Colonic mucosa (tissue), 4 donors: Measurements from ENCODE around the gene MAP6. TPM values are rescaled to one million over a fixed set of nuclear protein-coding genes. Genes with fewer than 3 reads are reported as not detected.
"Not testable (repeated sequence)": the region's sequence is repeated elsewhere in the genome, so short reads cannot be mapped to it uniquely, and the experiment has no call there.

ENCODE experiments used
- DNase-seq: peaks from one replicate; pipeline ENCODE4 v3.0.0-alpha.2; 2020
- H3K27ac ChIP-seq: fragments of 200-600 bp; one replicate; pipeline ENCODE4 v1.8.0; 2021
- H3K27me3 ChIP-seq: fragments of 200-600 bp; one replicate; pipeline ENCODE4 v1.8.0; 2021
- H3K36me3 ChIP-seq: fragments of 200-600 bp; one replicate; pipeline ENCODE4 v1.8.0; 2021
- H3K4me1 ChIP-seq: fragments of 200-600 bp; one replicate; pipeline ENCODE4 v1.8.0; 2021; ENCODE audit warnings: mild to moderate bottlenecking
- H3K4me3 ChIP-seq: fragments of 200-600 bp; one replicate; pipeline ENCODE4 v1.8.0; 2021
- H3K9ac ChIP-seq, 2 donors: one replicate each; pipeline ENCODE4 v1.7.0; 2013; ENCODE audit warnings: control low read depth in 2 of 2, low read depth in 2 of 2, low read length in 2 of 2
- H3K9me3 ChIP-seq: fragments of 200-600 bp; one replicate; pipeline ENCODE4 v1.8.0; 2021
- CTCF ChIP-seq: fragments of 200-600 bp; IDR thresholded peaks from one replicate; pipeline ENCODE4 v1.8.0; 2022; ENCODE audit warnings: antibody characterized with exemption, mild to moderate bottlenecking
- intact Hi-C: fragments of 100-400 bp; cut with DNase I; formaldehyde crosslinking; loops from one replicate; pipeline ENCODE4 v1.14.1; 2022
- total RNA-seq, 2 donors: library from RNA; stranded (reverse); fragmentation: NEBNext Ultra II Directional in 1 of 2; extraction: Animal tissue kit (Norgen Biotek cat#: 25700) in 1 of 2; gene quantifications; one replicate each; pipeline ENCODE4 v1.2.1, GENCODE V29; 2021
- donor health status: healthy.
- donor health status: DM: no; HTN: no; CAD: no.
- donor health status: DM: no; HTN: no; CAD: no.

The MAP6 gene
- total RNA-seq, 2 donors from 2014 or later = 0.79 to 2.6 TPM

GRCh38 chr11:75585293-75585670 lies 83.6 kb downstream of the MAP6 start:
- H3K9ac ChIP-seq = no peak overlapping the region
- no peaks in the 10 kb centered on the region for H3K4me1 ChIP-seq
- TF ChIP-seq CTCF = no peak
- no peak for DNase-seq
- H3K27me3 ChIP-seq = peaks cover 5% of the 10 kb centered on the region
- H3K36me3 ChIP-seq = no peaks in the 10 kb centered on the region
- H3K9me3 ChIP-seq = no peaks in the 10 kb centered on the region
- intact Hi-C loops = no loop called here
- no peak overlapping the region for H3K4me3 ChIP-seq
- H3K27ac ChIP-seq = no peak overlapping the region

DNA sequence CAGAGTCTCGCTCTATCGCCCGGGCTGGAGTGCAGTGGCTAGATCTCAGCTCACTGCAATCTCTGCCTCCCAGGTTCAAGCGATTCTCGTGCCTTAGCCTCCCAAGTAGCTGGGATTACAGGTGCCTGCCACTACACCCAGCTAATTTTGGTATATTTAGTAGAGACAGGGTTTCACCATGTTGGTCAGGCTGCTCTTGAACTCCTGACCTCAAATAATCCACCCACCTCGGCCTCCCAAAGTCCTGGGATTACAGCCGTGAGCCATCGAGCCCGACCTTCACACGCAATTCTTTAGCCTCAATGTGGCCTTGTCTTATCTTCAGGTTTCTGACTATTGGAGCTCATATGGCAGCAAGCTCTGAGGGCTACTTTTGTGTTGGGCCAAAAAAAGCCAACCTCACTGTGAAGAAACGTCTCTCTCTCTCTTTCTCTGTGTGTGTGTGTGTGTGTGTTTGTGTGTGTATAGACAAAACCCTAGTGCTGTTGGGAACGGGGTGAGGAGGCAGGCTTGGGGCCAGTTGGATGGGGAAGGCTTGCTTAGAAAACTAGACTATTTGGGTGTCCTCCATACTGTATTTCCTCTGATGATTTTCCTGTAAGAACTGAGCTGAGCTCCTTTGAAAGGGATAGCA lies 84.1 kb downstream of the MAP6 start:
- not testable (repeated sequence) for H3K9me3 ChIP-seq, H3K27me3 ChIP-seq, DNase-seq, H3K4me1 ChIP-seq, H3K4me3 ChIP-seq, H3K36me3 ChIP-seq
- Histone ChIP-seq H3K27ac (peak overlapping the region; percentile 39), H3K9ac (peak overlapping the region; percentile 34 to 43)
- intact Hi-C loops = loop anchor here (5.0 kb wide), 1 partner anchor 37 kb away; no protein-coding TSS in a partner anchor

GRCh38 chr11:75583718-75584658 lies 84.8 kb downstream of the MAP6 start:
- DNase-seq = peak; percentile 41
- peaks cover 5% of the 10 kb centered on the region for H3K27me3 ChIP-seq
- TF ChIP-seq CTCF = no peak
- H3K27ac ChIP-seq = peak overlapping the region; percentile 39
- no peaks in the 10 kb centered on the region for H3K36me3 ChIP-seq
- peak overlapping the region; percentile 72 to 96 for H3K9ac ChIP-seq
- H3K4me1 ChIP-seq = no peaks in the 10 kb centered on the region
- peak overlapping the region; percentile 43 for H3K4me3 ChIP-seq
- no peaks in the 10 kb centered on the region for H3K9me3 ChIP-seq
- intact Hi-C loops = loop anchor here (5.0 kb wide), 1 partner anchor 37 kb away; no protein-coding TSS in a partner anchor

DNA sequence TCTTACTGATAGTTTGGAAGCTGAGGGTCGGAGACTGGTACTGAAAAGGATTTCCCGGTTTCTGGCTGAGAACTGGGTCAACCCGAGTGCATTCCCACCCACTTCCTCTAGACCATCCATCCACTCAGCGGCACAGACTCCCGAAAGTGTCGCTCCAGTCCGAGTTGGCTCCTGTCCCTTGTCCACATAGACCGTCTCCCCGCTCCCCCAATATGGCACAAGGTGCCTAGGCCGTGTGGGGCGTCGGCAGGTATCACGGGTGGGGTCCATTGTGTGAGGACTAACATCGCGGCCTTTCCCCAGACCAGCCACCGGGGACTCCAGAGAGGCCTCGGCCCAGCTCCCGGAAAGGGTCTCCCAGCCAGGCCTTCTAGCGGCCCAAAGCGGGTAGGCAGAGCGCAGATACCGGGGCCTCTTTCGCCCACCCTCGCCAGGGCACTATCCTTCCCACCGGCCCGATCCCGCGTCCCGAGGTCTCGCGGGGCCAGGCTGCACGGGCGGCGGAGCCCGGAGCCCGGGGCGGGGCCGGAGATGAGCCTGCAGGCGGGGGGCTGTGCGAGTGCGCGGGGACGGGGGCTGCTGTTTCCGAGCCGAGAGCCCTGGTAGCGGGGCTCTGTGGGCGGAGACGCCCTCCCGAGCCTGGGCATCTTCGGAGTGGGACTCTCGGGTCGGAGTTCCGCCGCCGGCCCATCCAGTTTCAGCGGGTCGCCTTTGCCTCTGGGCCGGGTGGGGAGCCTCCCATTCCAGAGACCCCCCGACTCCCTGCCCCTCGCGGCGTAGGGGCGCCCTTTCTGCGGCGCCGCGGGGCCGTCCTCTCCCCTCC lies 85.7 kb downstream of the MAP6 start:
- Histone ChIP-seq H3K9ac (peak overlapping the region; percentile 72 to 96), H3K4me3 (peak overlapping the region; percentile 43), H3K27ac (peak overlapping the region; percentile 39), H3K36me3 (no peaks in the 10 kb centered on the region), H3K4me1 (no peaks in the 10 kb centered on the region), H3K9me3 (no peaks in the 10 kb centered on the region), H3K27me3 (peaks cover 5% of the 10 kb centered on the region)
- intact Hi-C loops = loop anchor here (5.0 kb wide), 1 partner anchor 36 kb away; no protein-coding TSS in a partner anchor
- no peak for TF ChIP-seq CTCF
- DNase-seq = peak; percentile 44

GRCh38 chr11:75582506-75582894 lies 86.3 kb downstream of the MAP6 start:
- no peak overlapping the region for H3K4me3 ChIP-seq
- no peaks in the 10 kb centered on the region for H3K9me3 ChIP-seq
- no peaks in the 10 kb centered on the region for H3K36me3 ChIP-seq
- TF ChIP-seq CTCF = no peak
- H3K9ac ChIP-seq = peak overlapping the region in 1 of 2 donors; percentile 72
- H3K27me3 ChIP-seq = peaks cover 5% of the 10 kb centered on the region
- intact Hi-C loops = loop anchor here (5.0 kb wide), 1 partner anchor 35 kb away; no protein-coding TSS in a partner anchor
- peak overlapping the region; percentile 39 for H3K27ac ChIP-seq
- DNase-seq = no peak
- no peaks in the 10 kb centered on the region for H3K4me1 ChIP-seq
